ENCODE data around the gene UNC13A. TPM values are rescaled to one million over a fixed set of nuclear protein-coding genes. Genes with fewer than 3 reads are reported as not detected.
A peak's percentile ranks its signal among the peaks of the same experiment; 100 is the strongest.

Gene UNC13A
- total and polyA plus RNA-seq, 2 of the 13 experiments (the other 11 are each of a cell fraction or from before 2014, with no cell fraction given): 0.11 to 0.45 TPM

DNA sequence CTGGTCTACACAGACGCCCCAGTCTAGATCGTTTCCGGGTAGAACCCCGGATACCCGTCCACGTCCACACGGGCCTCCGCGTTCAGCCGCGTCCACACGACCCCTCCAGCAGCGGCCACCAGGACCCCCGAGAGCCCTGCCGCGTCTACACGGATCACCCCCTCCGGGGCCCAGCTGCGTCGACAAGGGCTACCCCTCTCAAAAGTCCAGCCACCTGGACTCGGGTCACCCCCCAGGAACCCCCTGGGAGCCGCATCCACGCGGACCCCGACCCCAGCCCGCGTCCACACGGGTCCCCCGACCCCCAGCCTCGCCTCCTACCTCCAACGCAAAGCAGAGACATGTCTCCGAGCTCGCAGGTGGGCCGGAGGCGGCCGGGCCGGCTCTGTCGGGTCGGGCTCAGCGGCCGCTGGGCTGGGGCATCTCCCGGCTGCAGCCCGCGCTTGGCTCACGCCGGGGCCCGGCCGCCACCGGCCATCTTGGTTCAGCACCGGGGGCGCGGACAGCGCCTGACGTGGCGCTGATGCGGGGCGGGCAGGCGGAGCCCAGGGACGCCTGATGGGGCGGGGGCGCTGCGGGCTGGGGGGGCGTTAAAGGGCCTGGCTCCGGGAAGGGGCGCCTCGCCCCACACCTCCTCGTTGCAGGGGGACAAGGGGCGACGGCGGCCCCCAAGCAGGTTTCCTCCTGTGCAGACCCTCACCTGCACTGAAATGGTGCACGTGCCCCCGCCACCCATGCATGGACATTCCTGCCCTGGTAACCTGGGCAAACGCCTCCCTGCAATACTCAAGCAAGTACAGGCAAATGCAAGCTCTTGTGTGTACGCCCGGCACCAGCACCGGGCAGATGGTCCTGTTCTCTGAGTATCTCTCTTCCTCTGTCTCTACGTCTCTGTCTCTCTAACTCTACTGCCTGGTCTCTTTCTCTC, at the start of gene UNC13A (continued):
- TF ChIP-seq, protein P1, sequence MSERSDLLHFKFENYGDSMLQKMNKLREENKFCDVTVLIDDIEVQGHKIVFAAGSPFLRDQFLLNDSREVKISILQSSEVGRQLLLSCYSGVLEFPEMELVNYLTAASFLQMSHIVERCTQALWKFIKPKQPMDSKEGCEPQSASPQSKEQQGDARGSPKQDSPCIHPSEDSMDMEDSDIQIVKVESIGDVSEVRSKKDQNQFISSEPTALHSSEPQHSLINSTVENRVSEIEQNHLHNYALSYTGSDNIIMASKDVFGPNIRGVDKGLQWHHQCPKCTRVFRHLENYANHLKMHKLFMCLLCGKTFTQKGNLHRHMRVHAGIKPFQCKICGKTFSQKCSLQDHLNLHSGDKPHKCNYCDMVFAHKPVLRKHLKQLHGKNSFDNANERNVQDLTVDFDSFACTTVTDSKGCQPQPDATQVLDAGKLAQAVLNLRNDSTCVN (CRISPR knock-in tag; IDR thresholded peaks at IDR 0.05; ENCODE audit: borderline replicate concordance): 0 out of 2 replicates have a peak, but pooled peaks have one; percentile 62
- TF ChIP-seq ZZZ3 (CRISPR knock-in tag; IDR thresholded peaks at IDR 0.05; ENCODE audit: borderline replicate concordance) (no peak), TBX2 (CRISPR knock-in tag; IDR thresholded peaks at IDR 0.05; ENCODE audit: borderline replicate concordance) (peak; percentile 32; the same call in 1 of the 2 replicates), ZNF24 (IDR thresholded peaks at IDR 0.05) (no peak), ZNF607 (CRISPR knock-in tag; IDR thresholded peaks at IDR 0.05; ENCODE audit: borderline replicate concordance) (0 out of 2 replicates have a peak, but pooled peaks have one; percentile 65), ELF1 (CRISPR knock-in tag; IDR thresholded peaks at IDR 0.05) (no peak), ZMAT3 (CRISPR knock-in tag; conservative IDR thresholded peaks at IDR 0.05) (peak; percentile 78; the same call in 1 of the 2 replicates), ZSCAN31 (CRISPR knock-in tag; IDR thresholded peaks at IDR 0.05; ENCODE audit: low read depth) (0 out of 2 replicates have a peak, but pooled peaks have one; percentile 45), YY1 (IDR thresholded peaks at IDR 0.05; ENCODE audit: insufficient read depth, insufficient replicate concordance, low read depth, low read length) (peak; percentile 94), ZNF569 (CRISPR knock-in tag; IDR thresholded peaks at IDR 0.05; ENCODE audit: borderline replicate concordance) (no peak), ZNF792 (CRISPR knock-in tag; IDR thresholded peaks at IDR 0.05) (peak; percentile 59; the same call in 1 of the 2 replicates), BCL6 (CRISPR knock-in tag; IDR thresholded peaks at IDR 0.05) (peak; percentile 16; the same call in 1 of the 2 replicates), REST (IDR thresholded peaks at IDR 0.05; ENCODE audit: borderline replicate concordance in 1 of 2, low read depth in 1 of 2, low read length in 2 of 2) (peak; percentile 80 to 97), TGIF2 (CRISPR knock-in tag; IDR thresholded peaks at IDR 0.05) (peak; percentile 41; the same call in 1 of the 2 replicates), ZNF768 (CRISPR knock-in tag; IDR thresholded peaks at IDR 0.05) (peak; percentile 32; the same call in 1 of the 2 replicates), KAT8 (CRISPR knock-in tag; IDR thresholded peaks at IDR 0.05) (no peak), MYC (CRISPR knock-in tag; IDR thresholded peaks at IDR 0.05; ENCODE audit: borderline replicate concordance) (peak; percentile 23; the same call in 1 of the 2 replicates), NFKB2 (CRISPR knock-in tag; IDR thresholded peaks at IDR 0.05; ENCODE audit: borderline replicate concordance) (peak; percentile 72; the same call in 1 of the 2 replicates), CCAR2 (optimal IDR thresholded peaks at IDR 0.05; ENCODE audit: low read depth, low read length) (no peak)

All from HepG2 (cell line).